GM23338 (cell line): ENCODE data around the gene CTBP2. TPM values are rescaled to one million over a fixed set of nuclear protein-coding genes. Genes with fewer than 3 reads are reported as not detected.
A peak's percentile ranks its signal among the peaks of the same experiment; 100 is the strongest.

Experiments
- ATAC-seq: fragments of 200-7000 bp; cut with Tn5 transposase; 3 replicates; pipeline ENCODE4 v1.9.1; 2020
- DNase-seq: peaks from one replicate; pipeline ENCODE4 v3.0.0-alpha.2; 2015; ENCODE audit warnings: low spot score
- H2AFZ ChIP-seq: fragments of 200-600 bp; sonication (generic); 2 replicates; pipeline ENCODE4 v1.8.0; 2016; ENCODE audit warnings: antibody characterized with exemption, mild to moderate bottlenecking, moderate library complexity
- H3F3A ChIP-seq: fragments of 200-600 bp; sonication (generic); replicated peaks from 2 replicates; pipeline ENCODE4 v1.8.0; 2017; ENCODE audit warnings: antibody characterized with exemption, mixed run types, low read depth
- H3K27ac ChIP-seq: fragments of 200-600 bp; sonication (generic); 2 replicates; pipeline ENCODE4 v1.6.1; 2016; ENCODE audit warnings: low read depth
- H3K27me3 ChIP-seq: fragments of 200-600 bp; sonication (generic); 2 replicates; pipeline ENCODE4 v1.8.0; 2016; ENCODE audit warnings: mild to moderate bottlenecking, mixed run types, moderate library complexity; ENCODE audit not compliant: insufficient read depth
- H3K36me3 ChIP-seq: fragments of 200-600 bp; sonication (generic); 2 replicates; pipeline ENCODE4 v1.8.0; 2016; ENCODE audit warnings: mild to moderate bottlenecking; ENCODE audit not compliant: insufficient read depth
- H3K4me1 ChIP-seq: fragments of 200-600 bp; sonication (generic); 2 replicates; pipeline ENCODE4 v1.8.0; 2016; ENCODE audit warnings: mild to moderate bottlenecking, moderate library complexity; ENCODE audit not compliant: insufficient read depth
- H3K4me2 ChIP-seq: fragments of 200-600 bp; sonication (generic); 2 replicates; pipeline ENCODE4 v1.7.1; 2017; ENCODE audit warnings: mixed run types
- H3K4me3 ChIP-seq: fragments of 200-600 bp; sonication (generic); 2 replicates; pipeline ENCODE4 v1.6.1; 2016; ENCODE audit warnings: mixed run types
- H3K79me2 ChIP-seq: fragments of 200-600 bp; sonication (generic); replicated peaks from 2 replicates; pipeline ENCODE4 v1.8.0; 2017; ENCODE audit warnings: mild to moderate bottlenecking; ENCODE audit not compliant: insufficient read depth
- H3K9me2 ChIP-seq: fragments of 200-600 bp; sonication (generic); 2 replicates; pipeline ENCODE4 v1.8.0; 2017; ENCODE audit not compliant: insufficient read depth
- H4K20me1 ChIP-seq: fragments of 200-600 bp; sonication (generic); replicated peaks from 2 replicates; pipeline ENCODE4 v1.8.0; 2017; ENCODE audit warnings: mild to moderate bottlenecking; ENCODE audit not compliant: insufficient read depth
- H3K27ac Mint-ChIP-seq: 2 replicates; pipeline ENCODE4 v1.8.0; 2020; ENCODE audit warnings: inconsistent platforms, mild to moderate bottlenecking, moderate library complexity, mixed read lengths
- H3K27me3 Mint-ChIP-seq: 3 replicates; pipeline ENCODE4 v1.8.0; 2022; ENCODE audit warnings: low read depth, mild to moderate bottlenecking, moderate library complexity, mixed read lengths, inconsistent platforms; ENCODE audit not compliant: insufficient read depth, poor library complexity
- H3K36me3 Mint-ChIP-seq: 3 replicates; pipeline ENCODE4 v1.8.0; 2021; ENCODE audit warnings: low read depth, mild to moderate bottlenecking, inconsistent platforms, moderate library complexity, mixed read lengths
- H3K4me1 Mint-ChIP-seq: 3 replicates; pipeline ENCODE4 v1.8.0; 2020; ENCODE audit warnings: mild to moderate bottlenecking, inconsistent platforms, mixed read lengths
- H3K4me3 Mint-ChIP-seq: 3 replicates; pipeline ENCODE4 v1.8.0; 2021; ENCODE audit warnings: moderate library complexity, mild to moderate bottlenecking, inconsistent platforms, mixed read lengths
- H3K9me3 Mint-ChIP-seq: 3 replicates; pipeline ENCODE4 v1.8.0; 2020; ENCODE audit warnings: moderate library complexity, mild to moderate bottlenecking, inconsistent platforms, mixed read lengths
- CTCF ChIP-seq, 2 experiments: fragments of 200-600 bp in 1 of 2; sonication (generic) in 1 of 2; conservative IDR thresholded peaks; 2 replicates each; pipeline versions ENCODE4 v1.5.1 to v1.6.1; 2016 to 2017; ENCODE audit warnings: antibody characterized with exemption in 2 of 2, low read depth in 2 of 2, mild to moderate bottlenecking in 2 of 2, moderate library complexity in 1 of 2
- ETS1 ChIP-seq: IDR thresholded peaks from 2 replicates; pipeline ENCODE4 v1.6.1; 2016; ENCODE audit warnings: antibody characterized with exemption
- EZH2phosphoT487 ChIP-seq: fragments of 200-600 bp; sonication (generic); IDR thresholded peaks from one replicate; pipeline ENCODE4 v1.8.1; 2018; ENCODE audit warnings: antibody characterized with exemption; ENCODE audit not compliant: unreplicated experiment
- POLR2AphosphoS5 ChIP-seq: IDR thresholded peaks from 2 replicates; pipeline ENCODE4 v1.6.1; 2016; ENCODE audit warnings: antibody characterized with exemption, low read depth
- ZNF114 ChIP-seq: fragments of 250-450 bp; sonication (Bioruptor Pico); IDR thresholded peaks from 2 replicates; pipeline ENCODE4 v1.5.0; 2020; ENCODE audit warnings: mild to moderate bottlenecking, moderate library complexity
- polyA plus RNA-seq: library from polyadenylated mRNA; unstranded; fragments of >200 nt; fragmentation: Nextera tagmentation; extraction: Ambion mirVana; gene quantifications from 2 replicates; pipeline ENCODE4 v1.2.1, GENCODE V29; 2016
- total RNA-seq: library from RNA; depleted of rRNA; stranded (reverse); fragments of >200 nt; shearing (Covaris generic); gene quantifications from 2 replicates; pipeline ENCODE4 v1.2.3, GENCODE V29; 2014

Gene CTBP2
- total and polyA plus RNA-seq, 2 experiments from 2014 or later: 133 to 265 TPM

- Histone ChIP-seq H2AFZ (no peak overlapping the region), H3K27me3 (no peaks in the 10 kb centered on the region), H3K36me3 (peaks cover 12% of the 10 kb centered on the region; the same call in 1 of the 2 replicates), H3F3A (peaks cover 12% of the 10 kb centered on the region; the same call in 1 of the 2 replicates), H3K4me2 (no peak overlapping the region), H3K79me2 (peaks cover 56% of the 10 kb centered on the region), H3K27ac (peak overlapping the region; percentile 50; the same call in 1 of the 2 replicates), H3K4me1 (peaks cover 4% of the 10 kb centered on the region; the same call in 1 of the 2 replicates), H3K9me2 (no peaks in the 10 kb centered on the region), H4K20me1 (peaks cover 47% of the 10 kb centered on the region), H3K4me3 (no peak overlapping the region)
- DNase-seq: no peak
- Mint-ChIP-seq H3K9me3 (peaks cover 3% of the 10 kb centered on the region; the same call in 1 of the 3 replicates), H3K27ac (peak overlapping the region; percentile 18; the same call in 1 of the 2 replicates), H3K27me3 (peaks cover 41% of the 10 kb centered on the region), H3K4me1 (peaks cover 23% of the 10 kb centered on the region), H3K36me3 (peaks cover 83% of the 10 kb centered on the region), H3K4me3 (no peak overlapping the region; the same call in 2 of the 3 replicates)
- no peak for TF ChIP-seq ZNF114 (CRISPR knock-in tag)
- TF ChIP-seq ETS1: no peak
- no peak for TF ChIP-seq EZH2phosphoT487
- TF ChIP-seq POLR2AphosphoS5: 0 out of 2 replicates have a peak, but pooled peaks have one; percentile 5
- peak; percentile 11 for ATAC-seq
Observed at GRCh38 chr10:125003901-125004467, 156.4 kb downstream of the CTBP2 start.

GRCh38 chr10:125003146-125003900 lies 157.0 kb downstream of the CTBP2 start:
- no peak overlapping the region for H3K4me3 Mint-ChIP-seq
- no peak for DNase-seq
- H3K4me3 ChIP-seq: no peak overlapping the region
- H3K27ac Mint-ChIP-seq: no peak overlapping the region
- TF ChIP-seq POLR2AphosphoS5 (no peak), CTCF (conservative IDR thresholded peaks at IDR 0.05; ENCODE audit: low read depth in 2 of 2) (peak; percentile 38 to 43)
- H3K4me1 ChIP-seq: no peaks in the 10 kb centered on the region
- H3K27me3 Mint-ChIP-seq: peaks cover 45% of the 10 kb centered on the region
- H3F3A ChIP-seq: peaks cover 10% of the 10 kb centered on the region; the same call in 1 of the 2 replicates
- peaks cover 3% of the 10 kb centered on the region; the same call in 1 of the 3 replicates for H3K9me3 Mint-ChIP-seq
- H3K4me2 ChIP-seq: no peak overlapping the region
- peaks cover 45% of the 10 kb centered on the region for H4K20me1 ChIP-seq
- no peaks in the 10 kb centered on the region for H3K27me3 ChIP-seq
- peaks cover 49% of the 10 kb centered on the region for H3K79me2 ChIP-seq
- H3K27ac ChIP-seq: no peak overlapping the region; the same call in 1 of the 2 replicates
- H3K4me1 Mint-ChIP-seq: peaks cover 16% of the 10 kb centered on the region
- H3K36me3 Mint-ChIP-seq: peaks cover 83% of the 10 kb centered on the region
- H2AFZ ChIP-seq: no peak overlapping the region
- H3K9me2 ChIP-seq: no peaks in the 10 kb centered on the region
- ATAC-seq: peak; percentile 11
- peaks cover 12% of the 10 kb centered on the region; the same call in 1 of the 2 replicates for H3K36me3 ChIP-seq
